ENCODE data around the gene PRPF6. TPM values are rescaled to one million over a fixed set of nuclear protein-coding genes. Genes with fewer than 3 reads are reported as not detected.

The PRPF6 gene
- total RNA-seq, 3 donors from 2014 or later: 51.2 to 64.4 (median 59.1) TPM

- Histone ChIP-seq H3K4me3 (no peak overlapping the region), H3K4me1 (ENCODE audit: low read depth) (no peaks in the 10 kb centered on the region), H3K36me3 (ENCODE audit: low read depth) (no peaks in the 10 kb centered on the region), H3K9me3 (no peaks in the 10 kb centered on the region)
- ATAC-seq (no peak), DNase-seq (no peak)
- intact Hi-C loops (cut with DNase I, micrococcal nuclease): no loop called here
- TF ChIP-seq CTCF (IDR thresholded peaks at IDR 0.05): no peak
Observed at GRCh38 chr20:64072498-64073063, 91.6 kb downstream of the PRPF6 start.

GRCh38 chr20:64073476-64074183, 92.7 kb downstream of the PRPF6 start:
- H3K36me3 ChIP-seq (ENCODE audit: low read depth): no peaks in the 10 kb centered on the region
- no peaks in the 10 kb centered on the region for H3K9me3 ChIP-seq
- intact Hi-C loops (cut with DNase I, micrococcal nuclease): no loop called here
- ATAC-seq (no peak), DNase-seq (no peak)
- no peak overlapping the region for H3K4me3 ChIP-seq
- no peak for TF ChIP-seq CTCF (IDR thresholded peaks at IDR 0.05)
- H3K4me1 ChIP-seq (ENCODE audit: low read depth): peaks cover under 1% of the 10 kb centered on the region

DNA sequence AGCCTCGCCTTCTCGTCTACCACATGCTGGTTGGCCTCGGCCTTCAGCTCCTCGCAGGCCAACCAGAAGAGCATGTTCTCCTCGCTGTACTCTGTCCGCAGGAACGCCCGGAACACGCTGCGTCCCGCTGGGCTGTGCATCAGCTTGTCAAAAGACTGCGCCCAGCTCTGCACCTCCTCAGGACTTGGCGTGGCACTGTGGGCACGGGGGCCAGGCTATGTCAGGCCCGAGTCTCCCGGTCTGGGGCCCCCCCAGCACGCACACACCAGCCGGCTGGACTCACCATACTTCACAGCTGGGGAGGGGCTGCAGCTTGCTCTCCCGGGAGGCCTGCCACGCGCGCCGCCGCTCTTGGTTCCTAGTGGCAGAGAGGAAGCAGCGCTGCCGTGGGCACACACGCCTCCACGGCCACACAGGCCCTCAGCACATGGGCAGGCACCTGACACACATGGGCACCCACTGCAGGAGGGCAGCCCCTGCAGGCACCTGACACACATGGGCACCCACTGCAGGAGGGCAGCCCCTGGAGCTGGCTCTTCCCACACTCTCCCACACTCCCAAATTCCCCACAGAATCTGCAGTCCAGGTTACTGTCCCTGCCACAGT, 93.4 kb downstream of the PRPF6 start:
- ATAC-seq: no peak

DNA sequence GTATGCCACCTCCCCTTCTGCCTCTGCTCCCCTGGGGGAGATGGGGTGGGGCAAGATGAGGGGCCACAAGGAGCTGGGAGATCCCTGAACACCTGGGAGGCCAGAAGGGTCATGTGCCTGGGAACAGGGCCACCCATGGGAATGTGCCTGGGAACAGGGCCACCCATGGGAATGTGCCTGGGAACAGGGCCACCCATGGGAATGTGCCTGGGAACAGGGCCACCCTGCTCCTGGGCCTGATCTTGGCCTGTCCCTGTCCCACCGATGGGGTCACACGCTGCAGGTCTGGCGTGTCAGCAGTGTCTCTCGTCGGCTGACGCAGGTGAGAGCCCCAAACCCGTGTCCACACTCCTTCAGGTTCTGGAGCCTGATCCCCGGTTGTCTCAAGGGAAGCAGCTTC, 94.0 kb downstream of the PRPF6 start:
- DNase-seq (no peak), ATAC-seq (no peak)
- intact Hi-C loops (cut with DNase I, micrococcal nuclease): no loop called here
- Histone ChIP-seq H3K36me3 (ENCODE audit: low read depth) (no peaks in the 10 kb centered on the region), H3K4me1 (ENCODE audit: low read depth) (peaks cover 9% of the 10 kb centered on the region), H3K9me3 (no peaks in the 10 kb centered on the region), H3K4me3 (no peak overlapping the region)
- TF ChIP-seq CTCF (IDR thresholded peaks at IDR 0.05): no peak

More for the DNA sequence above, 93.4 kb downstream of the PRPF6 start:
- Histone ChIP-seq H3K4me3 (no peak overlapping the region), H3K9me3 (no peaks in the 10 kb centered on the region), H3K4me1 (ENCODE audit: low read depth) (peaks cover 7% of the 10 kb centered on the region), H3K36me3 (ENCODE audit: low read depth) (no peaks in the 10 kb centered on the region)
- DNase-seq: no peak
- TF ChIP-seq CTCF (IDR thresholded peaks at IDR 0.05): no peak
- intact Hi-C loops (cut with DNase I, micrococcal nuclease): no loop called here

GRCh38 chr20:64075556-64075955, 94.6 kb downstream of the PRPF6 start:
- Histone ChIP-seq H3K4me1 (ENCODE audit: low read depth) (peaks cover 12% of the 10 kb centered on the region), H3K4me3 (no peak overlapping the region), H3K36me3 (ENCODE audit: low read depth) (no peaks in the 10 kb centered on the region), H3K9me3 (no peaks in the 10 kb centered on the region)
- intact Hi-C loops (cut with DNase I, micrococcal nuclease): no loop called here
- no peak for ATAC-seq
- no peak for TF ChIP-seq CTCF (IDR thresholded peaks at IDR 0.05)
- no peak for DNase-seq

Data from mucosa of descending colon (tissue), 3 donors.